Measurements from ENCODE around the gene LDLRAD2. TPM values are rescaled to one million over a fixed set of nuclear protein-coding genes. Genes with fewer than 3 reads are reported as not detected.
"Not testable (repeated sequence)": the region's sequence is repeated elsewhere in the genome, so short reads cannot be mapped to it uniquely, and the experiment has no call there.

LDLRAD2 gene
- total and polyA plus RNA-seq, 2 donors: 0.14 to 1.9 TPM

- no peak overlapping the region for H3K4me3 ChIP-seq (ENCODE audit: low read length in 2 of 2)
- no peaks in the 10 kb centered on the region for H3K27me3 ChIP-seq (ENCODE audit: control insufficient read depth in 2 of 2, insufficient read depth in 1 of 2, low read length in 1 of 2)
- H3K4me1 ChIP-seq (ENCODE audit: control insufficient read depth in 2 of 2, insufficient read depth in 2 of 2, low read length in 2 of 2): no peaks in the 10 kb centered on the region
- H3K9me3 ChIP-seq (ENCODE audit: control insufficient read depth in 2 of 2, insufficient read depth in 1 of 2, low read length in 1 of 2): no peaks in the 10 kb centered on the region
- H3K27ac ChIP-seq (ENCODE audit: low read depth in 1 of 2, low read length in 1 of 2): no peak overlapping the region
- H3K36me3 ChIP-seq (ENCODE audit: control insufficient read depth in 2 of 2, insufficient read depth in 2 of 2, low read length in 1 of 2): no peaks in the 10 kb centered on the region
- no peak for DNase-seq (ENCODE audit: low read depth in 6 of 9, low spot score in 9 of 9)
- WGBS: 97% methylated on average over 9 of the region's 9 CpGs
Observed at GRCh38 chr1:21820597-21821232, 8.7 kb downstream of the LDLRAD2 start.

- Histone ChIP-seq H3K27ac (ENCODE audit: low read depth in 1 of 2, low read length in 1 of 2) (no peak overlapping the region), H3K9me3 (ENCODE audit: control insufficient read depth in 2 of 2, insufficient read depth in 1 of 2, low read length in 1 of 2) (no peaks in the 10 kb centered on the region), H3K4me3 (ENCODE audit: low read length in 2 of 2) (no peak overlapping the region), H3K36me3 (ENCODE audit: control insufficient read depth in 2 of 2, insufficient read depth in 2 of 2, low read length in 1 of 2) (no peaks in the 10 kb centered on the region), H3K4me1 (ENCODE audit: control insufficient read depth in 2 of 2, insufficient read depth in 2 of 2, low read length in 2 of 2) (no peaks in the 10 kb centered on the region), H3K27me3 (ENCODE audit: control insufficient read depth in 2 of 2, insufficient read depth in 1 of 2, low read length in 1 of 2) (no peaks in the 10 kb centered on the region)
- 96% methylated on average over 11 of the region's 11 CpGs for WGBS
- DNase-seq (ENCODE audit: low read depth in 6 of 9, low spot score in 9 of 9): no peak
Observed at GRCh38 chr1:21821385-21822019, 9.4 kb downstream of the LDLRAD2 start.

- H3K4me1 ChIP-seq (ENCODE audit: control insufficient read depth in 2 of 2, insufficient read depth in 2 of 2, low read length in 2 of 2): no peaks in the 10 kb centered on the region
- H3K4me3 ChIP-seq (ENCODE audit: low read length in 2 of 2): no peak overlapping the region
- H3K27ac ChIP-seq (ENCODE audit: low read depth in 1 of 2, low read length in 1 of 2): no peak overlapping the region
- H3K27me3 ChIP-seq (ENCODE audit: control insufficient read depth in 2 of 2, insufficient read depth in 1 of 2, low read length in 1 of 2): no peaks in the 10 kb centered on the region
- 86% methylated on average over 9 of the region's 9 CpGs for WGBS
- H3K36me3 ChIP-seq (ENCODE audit: control insufficient read depth in 2 of 2, insufficient read depth in 2 of 2, low read length in 1 of 2): no peaks in the 10 kb centered on the region
- H3K9me3 ChIP-seq (ENCODE audit: control insufficient read depth in 2 of 2, insufficient read depth in 1 of 2, low read length in 1 of 2): no peaks in the 10 kb centered on the region
- no peak for DNase-seq (ENCODE audit: low read depth in 6 of 9, low spot score in 9 of 9)
Observed at GRCh38 chr1:21822349-21822748, 10.3 kb downstream of the LDLRAD2 start.

- WGBS: 70% methylated on average over 44 of the region's 44 CpGs
- DNase-seq (ENCODE audit: low read depth in 6 of 9, low spot score in 9 of 9): no peak
- no peaks in the 10 kb centered on the region for H3K4me1 ChIP-seq (ENCODE audit: control insufficient read depth in 2 of 2, insufficient read depth in 2 of 2, low read length in 2 of 2)
- H3K4me3 ChIP-seq (ENCODE audit: low read length in 2 of 2): no peak overlapping the region
- H3K27ac ChIP-seq (ENCODE audit: low read depth in 1 of 2, low read length in 1 of 2): no peak overlapping the region
- H3K36me3 ChIP-seq (ENCODE audit: control insufficient read depth in 2 of 2, insufficient read depth in 2 of 2, low read length in 1 of 2): no peaks in the 10 kb centered on the region
- H3K27me3 ChIP-seq (ENCODE audit: control insufficient read depth in 2 of 2, insufficient read depth in 1 of 2, low read length in 1 of 2): no peaks in the 10 kb centered on the region
- peaks cover 0 to 2% of the 10 kb centered on the region in 2 donors for H3K9me3 ChIP-seq (ENCODE audit: control insufficient read depth in 2 of 2, insufficient read depth in 1 of 2, low read length in 1 of 2)
Observed at GRCh38 chr1:21823206-21823979, 11.3 kb downstream of the LDLRAD2 start.

- Histone ChIP-seq H3K4me1 (ENCODE audit: control insufficient read depth in 2 of 2, insufficient read depth in 2 of 2, low read length in 2 of 2) (no peaks in the 10 kb centered on the region), H3K27me3 (ENCODE audit: control insufficient read depth in 2 of 2, insufficient read depth in 1 of 2, low read length in 1 of 2) (no peaks in the 10 kb centered on the region), H3K9me3 (ENCODE audit: control insufficient read depth in 2 of 2, insufficient read depth in 1 of 2, low read length in 1 of 2) (peaks cover 0 to 2% of the 10 kb centered on the region in 2 donors), H3K36me3 (ENCODE audit: control insufficient read depth in 2 of 2, insufficient read depth in 2 of 2, low read length in 1 of 2) (no peaks in the 10 kb centered on the region), H3K27ac (ENCODE audit: low read depth in 1 of 2, low read length in 1 of 2) (no peak overlapping the region), H3K4me3 (ENCODE audit: low read length in 2 of 2) (no peak overlapping the region)
- 95% methylated on average over 22 of the region's 22 CpGs for WGBS
- DNase-seq (ENCODE audit: low read depth in 6 of 9, low spot score in 9 of 9): no peak
Observed at GRCh38 chr1:21823980-21824702, 12.1 kb downstream of the LDLRAD2 start.

- DNase-seq (ENCODE audit: low read depth in 6 of 9, low spot score in 9 of 9): no peak
- WGBS: 98% methylated on average over 2 of the region's 2 CpGs
- Histone ChIP-seq H3K4me3 (ENCODE audit: low read length in 2 of 2) (no peak overlapping the region), H3K27me3 (ENCODE audit: control insufficient read depth in 2 of 2, insufficient read depth in 1 of 2, low read length in 1 of 2) (no peaks in the 10 kb centered on the region), H3K4me1 (ENCODE audit: control insufficient read depth in 2 of 2, insufficient read depth in 2 of 2, low read length in 2 of 2) (no peaks in the 10 kb centered on the region), H3K36me3 (ENCODE audit: control insufficient read depth in 2 of 2, insufficient read depth in 2 of 2, low read length in 1 of 2) (no peaks in the 10 kb centered on the region), H3K27ac (ENCODE audit: low read depth in 1 of 2, low read length in 1 of 2) (no peak overlapping the region), H3K9me3 (ENCODE audit: control insufficient read depth in 2 of 2, insufficient read depth in 1 of 2, low read length in 1 of 2) (peaks cover 0 to 2% of the 10 kb centered on the region in 2 donors)
Observed at GRCh38 chr1:21824926-21825325, 12.9 kb downstream of the LDLRAD2 start.

GRCh38 chr1:21825393-21825792 lies 13.3 kb downstream of the LDLRAD2 start:
- Histone ChIP-seq H3K36me3 (ENCODE audit: control insufficient read depth in 2 of 2, insufficient read depth in 2 of 2, low read length in 1 of 2) (no peaks in the 10 kb centered on the region), H3K9me3 (ENCODE audit: control insufficient read depth in 2 of 2, insufficient read depth in 1 of 2, low read length in 1 of 2) (peaks cover 0 to 2% of the 10 kb centered on the region in 2 donors), H3K27ac (ENCODE audit: low read depth in 1 of 2, low read length in 1 of 2) (no peak overlapping the region), H3K27me3 (ENCODE audit: control insufficient read depth in 2 of 2, insufficient read depth in 1 of 2, low read length in 1 of 2) (no peaks in the 10 kb centered on the region), H3K4me1 (ENCODE audit: control insufficient read depth in 2 of 2, insufficient read depth in 2 of 2, low read length in 2 of 2) (no peaks in the 10 kb centered on the region), H3K4me3 (ENCODE audit: low read length in 2 of 2) (no peak overlapping the region)
- 98% methylated on average over 7 of the region's 7 CpGs for WGBS
- DNase-seq (ENCODE audit: low read depth in 6 of 9, low spot score in 9 of 9): no peak

GRCh38 chr1:21826694-21827093 lies 14.6 kb downstream of the LDLRAD2 start:
- not testable (repeated sequence) for H3K27ac ChIP-seq (ENCODE audit: low read depth in 1 of 2, low read length in 1 of 2); H3K4me1 ChIP-seq (ENCODE audit: control insufficient read depth in 2 of 2, insufficient read depth in 2 of 2, low read length in 2 of 2); H3K36me3 ChIP-seq (ENCODE audit: control insufficient read depth in 2 of 2, insufficient read depth in 2 of 2, low read length in 1 of 2); H3K9me3 ChIP-seq (ENCODE audit: control insufficient read depth in 2 of 2, insufficient read depth in 1 of 2, low read length in 1 of 2); H3K27me3 ChIP-seq (ENCODE audit: control insufficient read depth in 2 of 2, insufficient read depth in 1 of 2, low read length in 1 of 2); H3K4me3 ChIP-seq (ENCODE audit: low read length in 2 of 2); DNase-seq (ENCODE audit: low read depth in 6 of 9, low spot score in 9 of 9)
- 98% methylated on average over 10 of the region's 10 CpGs for WGBS
